NCI-H1048 (cell line): Measurements from ENCODE around the gene CDKN3.
"Not testable (repeated sequence)": the region's sequence is repeated elsewhere in the genome, so short reads cannot be mapped to it uniquely, and the experiment has no call there.

Experiments
- DNase-seq: peaks from one replicate; lab custom pipeline; 2025; lab: John Stamatoyannopoulos, UW

CDKN3 gene

GRCh38 chr14:54370323-54371198 lies 26.2 kb upstream of the CDKN3 start:
- DNase-seq = no peak

GRCh38 chr14:54374117-54374884 lies 22.5 kb upstream of the CDKN3 start:
- no peak for DNase-seq

- DNase-seq = no peak
Observed at GRCh38 chr14:54377501-54377900, 19.3 kb upstream of the CDKN3 start.

GRCh38 chr14:54378893-54379292 lies 17.9 kb upstream of the CDKN3 start:
- not testable (repeated sequence) for DNase-seq

GRCh38 chr14:54380558-54380957 lies 16.2 kb upstream of the CDKN3 start:
- DNase-seq = not testable (repeated sequence)

GRCh38 chr14:54381821-54382220 lies 15.0 kb upstream of the CDKN3 start:
- DNase-seq = no peak

- no peak for DNase-seq
Observed at GRCh38 chr14:54383835-54384234, 13.0 kb upstream of the CDKN3 start.

- no peak for DNase-seq
Observed at GRCh38 chr14:54385556-54385955, 11.3 kb upstream of the CDKN3 start.

GRCh38 chr14:54387328-54387727 lies 9.5 kb upstream of the CDKN3 start:
- DNase-seq = no peak

- no peak for DNase-seq
Observed at GRCh38 chr14:54392131-54392859, 4.5 kb upstream of the CDKN3 start.

- DNase-seq = not testable (repeated sequence)
Observed at GRCh38 chr14:54392986-54393884, 3.6 kb upstream of the CDKN3 start.

- DNase-seq = no peak
Observed at GRCh38 chr14:54394596-54394995, 2.2 kb upstream of the CDKN3 start.

- DNase-seq = no peak
Observed at GRCh38 chr14:54395284-54395683, 1.5 kb upstream of the CDKN3 start.

- no peak for DNase-seq
Observed at GRCh38 chr14:54395716-54396115, 1.1 kb upstream of the CDKN3 start.

GRCh38 chr14:54396183-54396492 lies 669 bp upstream of the CDKN3 start:
- no peak for DNase-seq

- no peak for DNase-seq
Observed at GRCh38 chr14:54399560-54399959, 2.8 kb downstream of the CDKN3 start.

- DNase-seq = not testable (repeated sequence)
Observed at GRCh38 chr14:54403401-54404005, 6.7 kb downstream of the CDKN3 start.

GRCh38 chr14:54410215-54410614 lies 13.4 kb downstream of the CDKN3 start:
- DNase-seq = no peak

- no peak for DNase-seq
Observed at GRCh38 chr14:54411371-54411770, 14.6 kb downstream of the CDKN3 start.

- no peak for DNase-seq
Observed at GRCh38 chr14:54420478-54421142, 23.8 kb downstream of the CDKN3 start.

- DNase-seq = no peak
Observed at GRCh38 chr14:54423991-54424390, 27.2 kb downstream of the CDKN3 start.
